ENCODE measurements around the gene CNST.

Gene CNST

GRCh38 chr1:246647113-246647512, 80.9 kb downstream of the CNST start:
- no peak for DNase-seq (ENCODE audit: extremely low spot score)
- ChIA-PET CTCF (interaction anchor here (0.9 to 2.3 kb wide), 5 partner anchors 9 to 107 kb away, joined by 3 to 7 read pairs (median 3); no protein-coding TSS in a partner anchor), POLR2A (no interaction called here)
- no peak for TF ChIP-seq CTCF (IDR thresholded peaks at IDR 0.05; ENCODE audit: control extremely low read depth, extremely low read depth, low read depth, missing control alignments)

- ChIA-PET POLR2A (no interaction called here), CTCF (interaction anchor here (0.9 to 2.3 kb wide), 5 partner anchors 9 to 106 kb away, joined by 3 to 7 read pairs (median 3); no protein-coding TSS in a partner anchor)
- no peak for TF ChIP-seq CTCF (IDR thresholded peaks at IDR 0.05; ENCODE audit: control extremely low read depth, extremely low read depth, low read depth, missing control alignments)
- no peak for DNase-seq (ENCODE audit: extremely low spot score)
Measured at GRCh38 chr1:246647513-246647912, 81.3 kb downstream of the CNST start.

GRCh38 chr1:246651012-246651695, 84.9 kb downstream of the CNST start:
- TF ChIP-seq CTCF (IDR thresholded peaks at IDR 0.05; ENCODE audit: control extremely low read depth, extremely low read depth, low read depth, missing control alignments): no peak
- POLR2A ChIA-PET: no interaction called here
- DNase-seq (ENCODE audit: extremely low spot score): no peak
- CTCF ChIA-PET: interaction anchor here (1.2 to 4.0 kb wide), 5 partner anchors 9 to 38 kb away, joined by 3 to 13 read pairs (median 4); no protein-coding TSS in a partner anchor

- no peak for DNase-seq (ENCODE audit: extremely low spot score)
- no peak for TF ChIP-seq CTCF (IDR thresholded peaks at IDR 0.05; ENCODE audit: control extremely low read depth, extremely low read depth, low read depth, missing control alignments)
- CTCF ChIA-PET: interaction anchor here (1.4 to 2.2 kb wide), 2 partner anchors 11 to 31 kb away, joined by 3 to 11 read pairs; no protein-coding TSS in a partner anchor
- POLR2A ChIA-PET: no interaction called here
Measured at GRCh38 chr1:246658567-246658966, 92.3 kb downstream of the CNST start.

GRCh38 chr1:246659594-246660140, 93.4 kb downstream of the CNST start:
- ChIA-PET POLR2A (interaction anchor here (0.7 kb wide), 2 partner anchors 23 to 81 kb away, joined by 3 to 4 read pairs; no protein-coding TSS in a partner anchor), CTCF (interaction anchor here (0.7 to 2.2 kb wide), 6 partner anchors 8 to 89 kb away, joined by 3 to 11 read pairs (median 3); no protein-coding TSS in a partner anchor)
- no peak for TF ChIP-seq CTCF (IDR thresholded peaks at IDR 0.05; ENCODE audit: control extremely low read depth, extremely low read depth, low read depth, missing control alignments)
- DNase-seq (ENCODE audit: extremely low spot score): peak; percentile 48

- POLR2A ChIA-PET: no interaction called here
- CTCF ChIA-PET: interaction anchor here (1.3 to 1.6 kb wide), 3 partner anchors 13 to 17 kb away, joined by 3 to 4 read pairs (median 3); no protein-coding TSS in a partner anchor
- no peak for DNase-seq (ENCODE audit: extremely low spot score)
- no peak for TF ChIP-seq CTCF (IDR thresholded peaks at IDR 0.05; ENCODE audit: control extremely low read depth, extremely low read depth, low read depth, missing control alignments)
Measured at GRCh38 chr1:246661451-246661850, 95.2 kb downstream of the CNST start.

Data from GM10248 (cell line).